Activated CD4-positive, alpha-beta T cell treated with anti-CD3 and anti-CD28 coated beads, Interleukin-2, amount 10 ng/mL, durations not matched to agents 24 days and 14 days (primary cell): Measurements from ENCODE around the gene TRAF2. TPM values are rescaled to one million over a fixed set of nuclear protein-coding genes. Genes with fewer than 3 reads are reported as not detected.

Experiments
- DNase-seq: peaks from one replicate; pipeline ENCODE4 v3.0.0; 2022
- H3K27ac Mint-ChIP-seq: one replicate; pipeline ENCODE4 v1.8.0; 2022; ENCODE audit warnings: mild to moderate bottlenecking, mixed read lengths
- H3K27me3 Mint-ChIP-seq: one replicate; pipeline ENCODE4 v1.8.0; 2022; ENCODE audit warnings: mixed read lengths
- H3K36me3 Mint-ChIP-seq: one replicate; pipeline ENCODE4 v1.8.0; 2022; ENCODE audit warnings: low read depth, mild to moderate bottlenecking, mixed read lengths
- H3K4me1 Mint-ChIP-seq: one replicate; pipeline ENCODE4 v1.8.0; 2021; ENCODE audit warnings: mixed read lengths
- H3K4me3 Mint-ChIP-seq: one replicate; pipeline ENCODE4 v1.8.0; 2022; ENCODE audit warnings: mild to moderate bottlenecking, moderate library complexity, mixed read lengths
- H3K9me3 Mint-ChIP-seq: one replicate; pipeline ENCODE4 v1.8.0; 2021; ENCODE audit warnings: mixed read lengths
- intact Hi-C: fragments of 100-400 bp; cut with micrococcal nuclease; formaldehyde crosslinking; loops from one replicate; pipeline ENCODE4 v1.15.1; 2023
- total RNA-seq: library from RNA; stranded (reverse); gene quantifications from 2 replicates; pipeline ENCODE4 v1.2.3, GENCODE V29; 2022

The TRAF2 gene
- total RNA-seq, 1 donor from 2014 or later: 66.6 TPM

GRCh38 chr9:136850866-136851775 lies 35.2 kb upstream of the TRAF2 start:
- H3K27me3 Mint-ChIP-seq: peaks cover 7% of the 10 kb centered on the region
- H3K4me3 Mint-ChIP-seq: peak overlapping the region; percentile 15
- no peak for DNase-seq
- intact Hi-C loops: no loop called here
- H3K4me1 Mint-ChIP-seq: peaks cover 11% of the 10 kb centered on the region
- H3K27ac Mint-ChIP-seq: no peak overlapping the region
- peaks cover 25% of the 10 kb centered on the region for H3K36me3 Mint-ChIP-seq
- no peaks in the 10 kb centered on the region for H3K9me3 Mint-ChIP-seq

DNA sequence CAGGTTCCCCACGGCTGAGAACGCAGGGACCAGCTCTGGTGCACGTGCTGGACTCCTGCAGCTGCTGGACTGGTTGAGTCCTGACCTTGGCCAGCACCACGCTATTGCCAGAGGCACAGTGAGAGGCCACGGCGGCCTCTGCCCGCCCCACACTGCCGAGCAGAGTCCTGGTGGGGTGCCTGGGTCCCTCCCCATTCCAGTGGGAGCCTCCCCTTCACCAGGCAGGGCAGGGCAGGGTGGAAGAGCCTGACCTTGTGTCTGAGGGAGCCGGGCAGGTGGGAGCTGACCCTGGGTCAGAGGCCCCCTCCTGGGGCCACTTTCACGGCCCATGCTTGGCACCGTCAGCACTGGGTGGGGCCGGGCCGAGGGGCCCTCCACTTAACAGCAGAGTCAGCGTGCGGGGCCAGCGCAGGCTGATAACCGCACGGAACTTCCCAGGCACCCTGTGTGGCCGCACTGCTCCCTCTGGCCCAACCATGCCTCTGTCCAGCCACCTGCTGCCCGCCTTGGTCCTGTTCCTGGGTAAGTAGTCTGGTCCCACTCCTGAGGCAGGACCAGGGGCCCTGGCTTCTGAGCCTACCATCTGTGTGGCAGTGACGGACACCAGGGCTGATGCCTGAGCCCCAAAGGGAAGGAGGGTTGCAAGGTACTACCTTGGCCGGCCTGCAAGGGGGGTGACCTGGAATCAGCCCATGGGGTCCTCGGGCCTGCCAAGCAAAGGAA lies 34.2 kb upstream of the TRAF2 start, which contains the start of gene MAMDC4:
Gene MAMDC4 (plus strand): TSS at position 406 of the 723 bp plus-strand sequence. CDS start 71 bp downstream, at position 477.
- no peak for DNase-seq
- Mint-ChIP-seq H3K27ac (no peak within 1 kb of the TSS), H3K9me3 (no peaks in the 10 kb centered on the region), H3K4me1 (peaks cover 10% of the 10 kb centered on the region), H3K4me3 (peak within 1 kb of the TSS; percentile 15), H3K27me3 (peaks cover 4% of the 10 kb centered on the region), H3K36me3 (peaks cover 21% of the 10 kb centered on the region)
- intact Hi-C loops: no loop called here

DNA sequence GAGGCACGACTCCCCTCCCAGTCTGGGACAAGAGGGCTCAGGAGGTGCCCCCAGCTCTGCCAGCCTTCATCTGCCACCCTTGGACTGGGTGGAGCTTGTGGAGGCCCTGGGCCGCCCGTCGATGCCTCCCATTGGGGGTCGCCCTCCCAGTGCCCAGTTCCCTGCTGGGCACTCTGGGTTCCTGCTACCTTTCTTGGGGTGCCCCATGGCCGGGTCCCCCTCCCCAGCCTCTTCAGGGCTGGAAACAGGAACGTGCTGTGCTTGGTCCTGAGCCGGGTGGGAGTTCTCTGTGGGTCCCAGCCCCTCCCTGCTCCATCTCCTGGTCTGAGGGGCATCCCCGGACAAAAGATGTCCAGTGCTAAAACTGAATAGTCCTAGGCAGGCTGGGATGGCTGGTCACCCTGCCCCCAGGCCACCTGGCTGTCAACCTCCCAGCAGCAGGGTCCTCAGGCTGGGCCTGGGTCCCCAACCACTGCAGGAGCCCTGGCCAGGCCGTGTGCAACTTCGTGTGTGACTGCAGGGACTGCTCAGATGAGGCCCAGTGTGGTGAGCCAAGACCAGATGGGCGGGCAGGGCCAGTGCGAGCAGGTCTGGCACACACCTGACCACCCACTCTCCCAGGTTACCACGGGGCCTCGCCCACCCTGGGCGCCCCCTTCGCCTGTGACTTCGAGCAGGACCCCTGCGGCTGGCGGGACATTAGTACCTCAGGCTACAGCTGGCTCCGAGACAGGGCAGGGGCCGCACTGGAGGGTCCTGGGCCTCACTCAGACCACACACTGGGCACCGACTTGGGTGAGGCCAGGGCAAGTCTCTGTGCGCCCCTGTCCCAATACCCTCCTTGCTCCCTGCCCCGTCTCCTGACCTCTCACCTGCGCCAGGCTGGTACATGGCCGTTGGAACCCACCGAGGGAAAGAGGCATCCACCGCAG lies 33.4 kb upstream of the TRAF2 start:
- peaks cover 16% of the 10 kb centered on the region for H3K36me3 Mint-ChIP-seq
- no peak for DNase-seq
- H3K4me1 Mint-ChIP-seq: peaks cover 5% of the 10 kb centered on the region
- no peak overlapping the region for H3K4me3 Mint-ChIP-seq
- H3K27ac Mint-ChIP-seq: no peak overlapping the region
- no peaks in the 10 kb centered on the region for H3K9me3 Mint-ChIP-seq
- intact Hi-C loops: no loop called here
- H3K27me3 Mint-ChIP-seq: no peaks in the 10 kb centered on the region

- intact Hi-C loops: no loop called here
- no peak for DNase-seq
- Mint-ChIP-seq H3K4me3 (no peak overlapping the region), H3K36me3 (peaks cover 14% of the 10 kb centered on the region), H3K9me3 (no peaks in the 10 kb centered on the region), H3K4me1 (peaks cover 4% of the 10 kb centered on the region), H3K27me3 (no peaks in the 10 kb centered on the region), H3K27ac (no peak overlapping the region)
Measured at GRCh38 chr9:136853596-136854112, 32.7 kb upstream of the TRAF2 start.

GRCh38 chr9:136854113-136854841 lies 32.0 kb upstream of the TRAF2 start:
- Mint-ChIP-seq H3K4me1 (peaks cover 4% of the 10 kb centered on the region), H3K27ac (no peak overlapping the region), H3K36me3 (peaks cover 11% of the 10 kb centered on the region), H3K27me3 (no peaks in the 10 kb centered on the region), H3K4me3 (no peak overlapping the region), H3K9me3 (no peaks in the 10 kb centered on the region)
- DNase-seq: no peak
- intact Hi-C loops: no loop called here

DNA sequence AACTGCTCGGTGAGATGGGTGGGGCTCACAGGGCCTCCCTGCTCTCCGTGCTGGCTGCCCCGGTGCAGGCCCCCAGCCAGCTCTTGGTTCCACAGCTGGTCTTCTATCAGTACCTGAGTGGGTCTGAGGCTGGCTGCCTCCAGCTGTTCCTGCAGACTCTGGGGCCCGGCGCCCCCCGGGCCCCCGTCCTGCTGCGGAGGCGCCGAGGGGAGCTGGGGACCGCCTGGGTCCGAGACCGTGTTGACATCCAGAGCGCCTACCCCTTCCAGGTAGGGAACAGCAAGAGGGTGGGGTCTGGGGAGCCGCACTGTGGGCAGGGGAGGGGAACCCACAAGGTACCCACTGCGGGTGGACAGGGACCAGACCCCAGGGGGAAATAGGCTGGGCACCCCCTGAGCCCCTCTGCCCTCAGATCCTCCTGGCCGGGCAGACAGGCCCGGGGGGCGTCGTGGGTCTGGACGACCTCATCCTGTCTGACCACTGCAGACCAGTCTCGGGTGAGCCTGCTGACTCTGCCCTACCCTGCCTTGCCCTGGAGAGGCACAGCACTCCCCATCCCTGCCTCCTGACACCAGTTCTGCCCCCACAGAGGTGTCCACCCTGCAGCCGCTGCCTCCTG lies 31.4 kb upstream of the TRAF2 start:
- Mint-ChIP-seq H3K4me1 (peaks cover 2% of the 10 kb centered on the region), H3K9me3 (no peaks in the 10 kb centered on the region), H3K36me3 (peaks cover 8% of the 10 kb centered on the region), H3K4me3 (no peak overlapping the region), H3K27ac (no peak overlapping the region), H3K27me3 (no peaks in the 10 kb centered on the region)
- no peak for DNase-seq
- intact Hi-C loops: no loop called here

GRCh38 chr9:136855461-136856078 lies 30.7 kb upstream of the TRAF2 start:
- H3K36me3 Mint-ChIP-seq: peaks cover 8% of the 10 kb centered on the region
- intact Hi-C loops: no loop called here
- H3K27ac Mint-ChIP-seq: no peak overlapping the region
- H3K4me1 Mint-ChIP-seq: no peaks in the 10 kb centered on the region
- no peaks in the 10 kb centered on the region for H3K27me3 Mint-ChIP-seq
- H3K4me3 Mint-ChIP-seq: no peak overlapping the region
- no peaks in the 10 kb centered on the region for H3K9me3 Mint-ChIP-seq
- no peak for DNase-seq

DNA sequence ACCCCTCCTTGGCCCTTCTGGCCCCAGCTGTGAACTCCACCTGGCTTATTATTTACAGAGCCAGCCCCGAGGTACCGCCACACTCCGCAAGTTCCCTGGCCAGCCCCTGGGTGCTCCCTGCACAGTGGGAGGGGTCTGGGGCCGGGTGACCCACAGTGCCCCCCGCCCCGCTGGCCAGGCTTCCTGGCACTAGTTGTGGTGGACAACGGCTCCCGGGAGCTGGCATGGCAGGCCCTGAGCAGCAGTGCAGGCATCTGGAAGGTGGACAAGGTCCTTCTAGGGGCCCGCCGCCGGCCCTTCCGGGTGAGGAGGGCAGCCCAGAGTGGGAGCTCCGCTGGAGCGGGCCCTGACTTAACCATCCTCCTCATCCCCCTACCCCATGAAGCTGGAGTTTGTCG lies 30.2 kb upstream of the TRAF2 start:
- Mint-ChIP-seq H3K4me3 (no peak overlapping the region), H3K36me3 (peaks cover 4% of the 10 kb centered on the region), H3K27me3 (no peaks in the 10 kb centered on the region), H3K9me3 (no peaks in the 10 kb centered on the region), H3K4me1 (no peaks in the 10 kb centered on the region), H3K27ac (no peak overlapping the region)
- no peak for DNase-seq
- intact Hi-C loops: no loop called here

DNA sequence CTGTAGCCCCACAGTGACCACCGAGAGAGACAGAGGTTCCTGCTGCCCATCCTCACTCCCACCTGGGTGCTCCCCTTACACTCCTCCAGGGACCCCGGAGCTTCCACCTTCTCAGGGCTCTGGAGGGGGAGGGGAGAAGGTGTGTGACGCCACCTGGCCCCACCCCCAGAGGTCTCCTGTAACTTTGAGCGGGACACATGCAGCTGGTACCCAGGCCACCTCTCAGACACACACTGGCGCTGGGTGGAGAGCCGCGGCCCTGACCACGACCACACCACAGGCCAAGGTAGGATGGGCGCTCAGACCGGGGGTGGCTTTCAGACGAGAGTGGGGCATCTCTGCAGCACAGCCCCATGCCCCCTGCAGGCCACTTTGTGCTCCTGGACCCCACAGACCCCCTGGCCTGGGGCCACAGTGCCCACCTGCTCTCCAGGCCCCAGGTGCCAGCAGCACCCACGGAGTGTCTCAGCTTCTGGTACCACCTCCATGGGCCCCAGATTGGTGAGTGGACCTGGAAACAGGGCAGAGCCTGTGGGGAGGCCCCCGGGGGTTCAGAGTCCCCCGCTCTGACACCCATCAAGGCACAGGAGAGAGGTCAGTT lies 29.7 kb upstream of the TRAF2 start:
- Mint-ChIP-seq H3K36me3 (peaks cover 2% of the 10 kb centered on the region), H3K27me3 (no peaks in the 10 kb centered on the region), H3K4me3 (no peak overlapping the region), H3K9me3 (no peaks in the 10 kb centered on the region), H3K27ac (no peak overlapping the region), H3K4me1 (no peaks in the 10 kb centered on the region)
- intact Hi-C loops: no loop called here
- no peak for DNase-seq

DNA sequence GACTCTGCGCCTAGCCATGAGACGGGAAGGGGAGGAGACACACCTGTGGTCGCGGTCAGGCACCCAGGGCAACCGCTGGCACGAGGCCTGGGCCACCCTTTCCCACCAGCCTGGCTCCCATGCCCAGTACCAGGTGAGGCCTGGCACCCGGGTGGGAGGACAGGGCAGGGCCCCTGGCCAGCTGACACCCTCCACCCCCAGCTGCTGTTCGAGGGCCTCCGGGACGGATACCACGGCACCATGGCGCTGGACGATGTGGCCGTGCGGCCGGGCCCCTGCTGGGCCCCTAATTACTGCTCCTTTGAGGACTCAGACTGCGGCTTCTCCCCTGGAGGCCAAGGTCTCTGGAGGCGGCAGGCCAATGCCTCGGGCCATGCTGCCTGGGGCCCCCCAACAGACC lies 29.1 kb upstream of the TRAF2 start:
- no peak overlapping the region for H3K4me3 Mint-ChIP-seq
- H3K36me3 Mint-ChIP-seq: peaks cover 4% of the 10 kb centered on the region
- no peaks in the 10 kb centered on the region for H3K27me3 Mint-ChIP-seq
- intact Hi-C loops: no loop called here
- DNase-seq: no peak
- H3K27ac Mint-ChIP-seq: no peak overlapping the region
- H3K4me1 Mint-ChIP-seq: no peaks in the 10 kb centered on the region
- H3K9me3 Mint-ChIP-seq: no peaks in the 10 kb centered on the region

- Mint-ChIP-seq H3K27ac (no peak overlapping the region), H3K27me3 (no peaks in the 10 kb centered on the region), H3K4me3 (no peak overlapping the region), H3K36me3 (peaks cover 4% of the 10 kb centered on the region), H3K9me3 (no peaks in the 10 kb centered on the region), H3K4me1 (no peaks in the 10 kb centered on the region)
- intact Hi-C loops: no loop called here
- no peak for DNase-seq
Measured at GRCh38 chr9:136857581-136858412, 28.5 kb upstream of the TRAF2 start.
